ENCODE results near the gene CHAT. TPM values are rescaled to one million over a fixed set of nuclear protein-coding genes. Genes with fewer than 3 reads are reported as not detected.

The CHAT gene
- total RNA-seq, 1 experiment from 2014 or later: not detected

- WGBS (ENCODE audit: extremely low coverage, insufficient read length, low lambda C conversion rate): no CpG with 5 or more reads among the region's 6 CpGs
- no peaks in the 10 kb centered on the region for H3K9me3 Mint-ChIP-seq
Observed at GRCh38 chr10:49621561-49621960, 7.7 kb downstream of the CHAT start.

More at GRCh38 chr10:49621561-49621960, 7.7 kb downstream of the CHAT start:
- Histone ChIP-seq H2BK20ac (ENCODE audit: low read depth, low read length, poor library complexity, severe bottlenecking) (no peak overlapping the region), H4K5ac (ENCODE audit: insufficient read length, low read depth, low read length) (no peak overlapping the region), H4K8ac (replicated peaks; ENCODE audit: insufficient read length, low read depth, low read length) (no peak overlapping the region), H3K18ac (ENCODE audit: insufficient read length, low read depth, low read length) (no peak overlapping the region), H3K23me2 (ENCODE audit: insufficient read length, low read depth, low read length, poor library complexity, severe bottlenecking) (no peaks in the 10 kb centered on the region), H3K27me3 (ENCODE audit: insufficient read depth, low read length) (peaks cover 8% of the 10 kb centered on the region; the same call in 1 of the 2 replicates), H3K4ac (ENCODE audit: low read depth, low read length) (no peak overlapping the region), H3K79me2 (ENCODE audit: insufficient read depth, low read length) (no peaks in the 10 kb centered on the region), H3K4me1 (ENCODE audit: insufficient read depth, low read length) (no peaks in the 10 kb centered on the region), H3K56ac (ENCODE audit: insufficient read length, low read depth, low read length) (no peak overlapping the region), H3T11ph (ENCODE audit: low read length) (no peak overlapping the region), H2BK15ac (ENCODE audit: low read depth, low read length) (no peak overlapping the region), H2BK120ac (ENCODE audit: low read depth, low read length, poor library complexity, severe bottlenecking) (no peak overlapping the region), H3K9ac (ENCODE audit: extremely low read depth, insufficient read length, low read length) (no peak overlapping the region), H4K91ac (ENCODE audit: insufficient read length, low read depth, low read length) (no peak overlapping the region), H2AK5ac (ENCODE audit: insufficient read length, low read length) (no peak overlapping the region), H3K23ac (ENCODE audit: insufficient read length, low read depth, low read length) (no peak overlapping the region), H3K79me1 (ENCODE audit: insufficient read depth, low read depth, low read length, poor library complexity, severe bottlenecking) (no peaks in the 10 kb centered on the region), H4K20me1 (ENCODE audit: control insufficient read depth, insufficient read depth, insufficient read length) (no peaks in the 10 kb centered on the region), H2BK12ac (ENCODE audit: insufficient read length, low read depth, low read length) (no peak overlapping the region), H3K14ac (ENCODE audit: insufficient read depth, low read length) (no peak overlapping the region), H3K27ac (ENCODE audit: insufficient read length, low read depth, low read length) (no peak overlapping the region), H3K4me2 (ENCODE audit: insufficient read depth, insufficient read length, low read length) (no peak overlapping the region), H2AFZ (ENCODE audit: low read length) (no peak overlapping the region), H3K9me3 (ENCODE audit: control insufficient read depth, low read depth, low read length) (no peaks in the 10 kb centered on the region), H2BK5ac (ENCODE audit: insufficient read length, low read length) (no peak overlapping the region)
- Mint-ChIP-seq H3K27ac (no peak overlapping the region), H3K4me1 (peaks cover 2 to 12% of the 10 kb centered on the region in 2 experiments; a peak in 3 of 4 replicates), H3K4me3 (no peak overlapping the region), H3K36me3 (ENCODE audit: insufficient read depth in 1 of 3, low read depth in 3 of 3) (no peaks in the 10 kb centered on the region), H3K27me3 (ENCODE audit: low read depth) (peaks cover 82% of the 10 kb centered on the region)
- TF ChIP-seq CTCF (conservative IDR thresholded peaks at IDR 0.05): no peak
- DNase-seq: no peak
